SK-N-SH (cell line): ENCODE measurements around the gene EBF3. TPM values are rescaled to one million over a fixed set of nuclear protein-coding genes. Genes with fewer than 3 reads are reported as not detected.

ENCODE experiments used
- CTCF ChIA-PET: fragments of 300-600, 350-600 bp; formaldehyde crosslinking; extraction: SDS; loops from one replicate; lab custom pipeline; 2021; lab: Yijun Ruan, JAX
- POLR2A ChIA-PET: fragments of 350-600 bp; sonication (Branson Sonifier 250); formaldehyde crosslinking; extraction: SDS; loops from one replicate; lab custom pipeline; 2020; ENCODE audit warnings: antibody characterized with exemption, inconsistent platforms; lab: Yijun Ruan, JAX
- DNase-seq: peaks from one replicate; pipeline ENCODE4 v3.0.0; 2012
- H2AFZ ChIP-seq: fragments of 200-600 bp; sonication (generic); 2 replicates; pipeline ENCODE4 v1.8.1; 2016; ENCODE audit warnings: antibody characterized with exemption, mild to moderate bottlenecking, low read depth
- H3F3A ChIP-seq: fragments of 200-600 bp; sonication (generic); replicated peaks from 2 replicates; pipeline ENCODE3; 2016; ENCODE audit warnings: antibody characterized with exemption, mild to moderate bottlenecking; ENCODE audit not compliant: insufficient read depth
- H3K27ac ChIP-seq, 2 experiments: fragments of 200-500 bp in 1 of 2; fragments of 200-600 bp in 1 of 2; sonication (Bioruptor generic) in 1 of 2; sonication (generic), shearing (Covaris generic) in 1 of 2; 2 replicates each; pipeline versions ENCODE4 v1.5.1 to v1.6.1; 2014 to 2016; ENCODE audit warnings: low read depth in 2 of 2, inconsistent platforms in 1 of 2, low read length in 1 of 2, mild to moderate bottlenecking in 1 of 2, mixed read lengths in 1 of 2
- H3K27me3 ChIP-seq: fragments of 200-600 bp; sonication (generic), shearing (Covaris generic); 2 replicates; pipeline ENCODE4 v1.6.1; 2016; ENCODE audit warnings: mixed run types; ENCODE audit not compliant: insufficient read depth
- H3K36me3 ChIP-seq, 2 experiments: fragments of 200-500 bp in 1 of 2; fragments of 200-600 bp in 1 of 2; sonication (Bioruptor generic) in 1 of 2; sonication (generic) in 1 of 2; replicated peaks in 1 of 2; 2 replicates each; pipeline versions ENCODE3 to v1.5.1; 2014 to 2016; ENCODE audit warnings: low read length in 1 of 2, mild to moderate bottlenecking in 1 of 2; ENCODE audit not compliant: insufficient read depth in 2 of 2, control insufficient read depth in 1 of 2
- H3K4me1 ChIP-seq, 2 experiments: fragments of 200-500 bp in 1 of 2; fragments of 200-600 bp in 1 of 2; sonication (Bioruptor generic) in 1 of 2; sonication (generic), shearing (Covaris generic) in 1 of 2; 2 replicates each; pipeline versions ENCODE4 v1.5.1 to v1.6.1; 2014 to 2016; ENCODE audit warnings: low read depth in 1 of 2, low read length in 1 of 2, mixed run types in 1 of 2; ENCODE audit not compliant: insufficient read depth in 2 of 2, control insufficient read depth in 1 of 2
- H3K4me2 ChIP-seq: fragments of 200-600 bp; sonication (generic), shearing (Covaris generic); 2 replicates; pipeline ENCODE4 v1.6.1; 2017; ENCODE audit warnings: mixed run types
- H3K4me3 ChIP-seq, 2 experiments: fragments of 200-500 bp in 1 of 2; fragments of 200-600 bp in 1 of 2; sonication (Bioruptor generic) in 1 of 2; sonication (generic), shearing (Covaris generic) in 1 of 2; 2 replicates each; pipeline versions ENCODE4 v1.5.1 to v1.8.1; 2014 to 2016; ENCODE audit warnings: low read depth in 2 of 2, inconsistent platforms in 1 of 2, low read length in 1 of 2, mild to moderate bottlenecking in 1 of 2, mixed read lengths in 1 of 2, moderate library complexity in 1 of 2
- H3K79me2 ChIP-seq: fragments of 200-600 bp; sonication (generic); 2 replicates; pipeline ENCODE4 v1.8.1; 2017; ENCODE audit warnings: mild to moderate bottlenecking; ENCODE audit not compliant: insufficient read depth
- H3K9ac ChIP-seq: fragments of 200-600 bp; sonication (generic); 2 replicates; pipeline ENCODE4 v1.6.1; 2017; ENCODE audit warnings: mixed run types
- H3K9me2 ChIP-seq: fragments of 200-600 bp; sonication (generic); 2 replicates; pipeline ENCODE4 v1.6.1; 2017; ENCODE audit warnings: mixed run types
- H3K9me3 ChIP-seq: fragments of 200-600 bp; sonication (generic); 2 replicates; pipeline ENCODE4 v1.6.1; 2017; ENCODE audit warnings: mixed run types, mild to moderate bottlenecking, moderate library complexity
- H4K20me1 ChIP-seq: fragments of 200-600 bp; sonication (generic); 2 replicates; pipeline ENCODE4 v1.6.1; 2017; ENCODE audit warnings: mild to moderate bottlenecking, mixed run types; ENCODE audit not compliant: insufficient read depth
- ELF1 ChIP-seq: IDR thresholded peaks from 2 replicates; pipeline ENCODE4 v1.4.0; 2012
- FOXJ3 ChIP-seq: sonication (generic); formaldehyde crosslinking; IDR thresholded peaks from 2 replicates; pipeline ENCODE4 v1.5.1; 2020; ENCODE audit warnings: mild to moderate bottlenecking, missing genetic modification reagents
- POLR2AphosphoS5 ChIP-seq: IDR thresholded peaks from 2 replicates; pipeline ENCODE4 v1.6.1; 2012; ENCODE audit warnings: low read depth, low read length
- SMC3 ChIP-seq: IDR thresholded peaks from 2 replicates; pipeline ENCODE4 v1.6.1; 2012; ENCODE audit warnings: low read depth, low read length, improper control_type of control experiment
- TCF12 ChIP-seq: IDR thresholded peaks from 2 replicates; pipeline ENCODE4 v1.4.0; 2012
- TEAD4 ChIP-seq: IDR thresholded peaks from 2 replicates; pipeline ENCODE4 v1.4.0; 2012; ENCODE audit warnings: mild to moderate bottlenecking, borderline replicate concordance; ENCODE audit not compliant: insufficient read depth
- YY1 ChIP-seq: IDR thresholded peaks from 2 replicates; pipeline ENCODE4 v1.4.0; 2012; ENCODE audit warnings: low read depth, mild to moderate bottlenecking
- WGBS: methylation state at CpG from one replicate; pipeline ENCODE4 v1.1.6; 2017; ENCODE audit warnings: low lambda C conversion rate; 5-methylcytosine and 5-hydroxymethylcytosine counted together
- polyA plus RNA-seq, 3 experiments: library from polyadenylated mRNA; depleted of rRNA; stranded (reverse); fragments of >200 nt; gene quantifications; 2 replicates each; pipeline ENCODE4 v1.2.3, GENCODE V29; 2012
- TF ChIP-seq, protein P1 (sequence below): IDR thresholded peaks from 2 replicates; pipeline ENCODE4 v1.6.1; 2012; ENCODE audit warnings: mild to moderate bottlenecking, low read depth, low read length, moderate library complexity
- TF ChIP-seq, protein P2 (sequence below): IDR thresholded peaks from 2 replicates; pipeline ENCODE4 v1.4.0; 2012; ENCODE audit warnings: low read depth, borderline replicate concordance

EBF3 gene
- polyA plus RNA-seq, 1 of the 3 experiments (the other 2 are of a cell fraction), result not detected

DNA sequence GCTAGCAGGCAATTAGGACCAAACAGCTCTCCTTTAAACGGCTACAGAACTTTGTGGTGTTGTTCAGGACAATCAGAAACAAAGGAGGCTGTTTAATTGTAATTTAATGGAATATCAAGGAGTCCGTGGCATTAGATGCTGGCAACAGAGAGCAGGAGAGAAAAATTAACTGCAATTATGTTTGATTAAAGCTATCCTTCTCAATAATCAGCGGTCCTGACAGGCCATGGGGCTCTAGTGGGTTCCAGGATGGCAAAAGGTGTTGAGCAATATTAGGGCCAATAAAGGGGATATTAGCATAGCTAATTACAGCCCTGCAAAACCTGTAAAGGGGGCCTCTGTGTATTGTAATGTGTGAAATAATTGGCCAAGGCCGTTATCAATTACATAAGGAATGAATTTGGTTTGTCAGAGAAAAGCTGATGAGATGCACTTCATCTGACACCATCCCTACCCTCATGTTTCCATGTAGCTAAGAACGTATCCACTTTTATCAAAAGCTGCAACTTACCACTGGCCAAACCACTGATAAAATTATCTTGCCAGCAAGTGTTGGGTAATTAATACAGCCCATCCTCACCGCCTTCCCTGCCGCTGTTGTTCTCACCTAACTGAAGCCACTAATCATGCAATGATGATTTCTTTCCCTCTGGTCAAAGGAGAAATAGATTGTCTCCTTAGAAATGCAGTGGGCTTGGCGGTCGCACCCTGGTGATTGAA lies 81.6 kb downstream of the EBF3 start (continued):
- TF ChIP-seq, protein P1, sequence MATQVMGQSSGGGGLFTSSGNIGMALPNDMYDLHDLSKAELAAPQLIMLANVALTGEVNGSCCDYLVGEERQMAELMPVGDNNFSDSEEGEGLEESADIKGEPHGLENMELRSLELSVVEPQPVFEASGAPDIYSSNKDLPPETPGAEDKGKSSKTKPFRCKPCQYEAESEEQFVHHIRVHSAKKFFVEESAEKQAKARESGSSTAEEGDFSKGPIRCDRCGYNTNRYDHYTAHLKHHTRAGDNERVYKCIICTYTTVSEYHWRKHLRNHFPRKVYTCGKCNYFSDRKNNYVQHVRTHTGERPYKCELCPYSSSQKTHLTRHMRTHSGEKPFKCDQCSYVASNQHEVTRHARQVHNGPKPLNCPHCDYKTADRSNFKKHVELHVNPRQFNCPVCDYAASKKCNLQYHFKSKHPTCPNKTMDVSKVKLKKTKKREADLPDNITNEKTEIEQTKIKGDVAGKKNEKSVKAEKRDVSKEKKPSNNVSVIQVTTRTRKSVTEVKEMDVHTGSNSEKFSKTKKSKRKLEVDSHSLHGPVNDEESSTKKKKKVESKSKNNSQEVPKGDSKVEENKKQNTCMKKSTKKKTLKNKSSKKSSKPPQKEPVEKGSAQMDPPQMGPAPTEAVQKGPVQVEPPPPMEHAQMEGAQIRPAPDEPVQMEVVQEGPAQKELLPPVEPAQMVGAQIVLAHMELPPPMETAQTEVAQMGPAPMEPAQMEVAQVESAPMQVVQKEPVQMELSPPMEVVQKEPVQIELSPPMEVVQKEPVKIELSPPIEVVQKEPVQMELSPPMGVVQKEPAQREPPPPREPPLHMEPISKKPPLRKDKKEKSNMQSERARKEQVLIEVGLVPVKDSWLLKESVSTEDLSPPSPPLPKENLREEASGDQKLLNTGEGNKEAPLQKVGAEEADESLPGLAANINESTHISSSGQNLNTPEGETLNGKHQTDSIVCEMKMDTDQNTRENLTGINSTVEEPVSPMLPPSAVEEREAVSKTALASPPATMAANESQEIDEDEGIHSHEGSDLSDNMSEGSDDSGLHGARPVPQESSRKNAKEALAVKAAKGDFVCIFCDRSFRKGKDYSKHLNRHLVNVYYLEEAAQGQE, result no peak
- TF ChIP-seq TCF12 (no peak), POLR2AphosphoS5 (no peak), ELF1 (no peak), FOXJ3 (CRISPR knock-in tag) (no peak), YY1 (no peak)
- TF ChIP-seq, protein P2, sequence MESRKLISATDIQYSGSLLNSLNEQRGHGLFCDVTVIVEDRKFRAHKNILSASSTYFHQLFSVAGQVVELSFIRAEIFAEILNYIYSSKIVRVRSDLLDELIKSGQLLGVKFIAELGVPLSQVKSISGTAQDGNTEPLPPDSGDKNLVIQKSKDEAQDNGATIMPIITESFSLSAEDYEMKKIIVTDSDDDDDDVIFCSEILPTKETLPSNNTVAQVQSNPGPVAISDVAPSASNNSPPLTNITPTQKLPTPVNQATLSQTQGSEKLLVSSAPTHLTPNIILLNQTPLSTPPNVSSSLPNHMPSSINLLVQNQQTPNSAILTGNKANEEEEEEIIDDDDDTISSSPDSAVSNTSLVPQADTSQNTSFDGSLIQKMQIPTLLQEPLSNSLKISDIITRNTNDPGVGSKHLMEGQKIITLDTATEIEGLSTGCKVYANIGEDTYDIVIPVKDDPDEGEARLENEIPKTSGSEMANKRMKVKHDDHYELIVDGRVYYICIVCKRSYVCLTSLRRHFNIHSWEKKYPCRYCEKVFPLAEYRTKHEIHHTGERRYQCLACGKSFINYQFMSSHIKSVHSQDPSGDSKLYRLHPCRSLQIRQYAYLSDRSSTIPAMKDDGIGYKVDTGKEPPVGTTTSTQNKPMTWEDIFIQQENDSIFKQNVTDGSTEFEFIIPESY, result no peak

DNA sequence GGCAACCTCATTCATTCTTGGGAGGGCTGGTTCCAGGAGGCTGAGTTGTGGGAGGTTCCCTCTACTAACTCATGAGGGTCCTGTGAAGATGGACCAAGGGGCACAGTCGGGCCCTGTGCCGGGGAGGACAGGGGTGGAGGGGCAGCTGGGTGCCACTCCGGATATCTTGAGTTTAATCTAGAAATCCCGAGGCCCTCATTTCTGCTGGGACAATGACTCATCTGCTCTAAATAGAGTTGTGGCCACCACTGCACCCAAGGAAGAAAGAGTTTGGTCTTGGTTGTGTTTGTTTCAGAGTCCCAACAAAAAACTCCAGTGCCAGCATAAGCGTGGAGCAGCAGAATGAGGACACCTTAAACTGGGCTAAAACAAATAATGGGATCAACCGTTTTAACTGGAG lies 82.4 kb downstream of the EBF3 start:
- H4K20me1 ChIP-seq, result no peaks in the 10 kb centered on the region
- H3K9ac ChIP-seq, result no peak overlapping the region
- no peaks in the 10 kb centered on the region for H3K9me2 ChIP-seq
- no peaks in the 10 kb centered on the region for H3K4me1 ChIP-seq
- H3F3A ChIP-seq, result no peaks in the 10 kb centered on the region
- H2AFZ ChIP-seq, result no peak overlapping the region
- no peaks in the 10 kb centered on the region for H3K9me3 ChIP-seq
- CTCF ChIA-PET, result interaction anchor here (5.4 kb wide), 1 partner anchor 9 kb away, joined by 38 read pairs; no protein-coding TSS in a partner anchor
- H3K27ac ChIP-seq, result no peak overlapping the region
- H3K4me3 ChIP-seq, result no peak overlapping the region
- POLR2A ChIA-PET, result no interaction called here
- WGBS, result 50% methylated on average over 4 of the region's 6 CpGs
- DNase-seq, result no peak
- TF ChIP-seq TEAD4, result no peak
- TF ChIP-seq SMC3, result no peak
- H3K79me2 ChIP-seq, result no peaks in the 10 kb centered on the region
- no peak overlapping the region for H3K4me2 ChIP-seq
- no peaks in the 10 kb centered on the region for H3K36me3 ChIP-seq
- H3K27me3 ChIP-seq, result no peaks in the 10 kb centered on the region
